ENCODE data around the gene KRT84.

- TF ChIP-seq NFIC (IDR thresholded peaks at IDR 0.05; ENCODE audit: low read depth, low read length), result no peak
- no peak for TF ChIP-seq IKZF1 (conservative IDR thresholded peaks at IDR 0.05)
- no peak for TF ChIP-seq POU2F2 (IDR thresholded peaks at IDR 0.05; ENCODE audit: borderline replicate concordance, low read depth, low read length)
- no peak for TF ChIP-seq POLR2AphosphoS5 (IDR thresholded peaks at IDR 0.05; ENCODE audit: low read length)
Measured at GRCh38 chr12:52369809-52370208, 15.6 kb downstream of the KRT84 start.

All from GM12878 (cell line).